Measurements from ENCODE around the gene CELA3A.
"Not testable (repeated sequence)": the region's sequence is repeated elsewhere in the genome, so short reads cannot be mapped to it uniquely, and the experiment has no call there.

Gene CELA3A

GRCh38 chr1:21980515-21981220 is 20.8 kb upstream of the CELA3A start:
- H3K4me1 ChIP-seq (ENCODE audit: insufficient read depth, poor library complexity, severe bottlenecking); H3K4me3 ChIP-seq (ENCODE audit: severe bottlenecking); ATAC-seq (ENCODE audit: low read depth): not testable (repeated sequence)

GRCh38 chr1:21981253-21981652 is 20.2 kb upstream of the CELA3A start:
- not testable (repeated sequence) for H3K4me1 ChIP-seq (ENCODE audit: insufficient read depth, poor library complexity, severe bottlenecking); ATAC-seq (ENCODE audit: low read depth); H3K36me3 ChIP-seq (ENCODE audit: low read depth)

More at GRCh38 chr1:21980515-21981220, 20.8 kb upstream of the CELA3A start:
- not testable (repeated sequence) for DNase-seq (ENCODE audit: low spot score); H3K27ac ChIP-seq (ENCODE audit: poor library complexity, severe bottlenecking); H3K9me3 ChIP-seq (ENCODE audit: severe bottlenecking); H3K36me3 ChIP-seq (ENCODE audit: low read depth); H3K27me3 ChIP-seq (ENCODE audit: insufficient read depth, poor library complexity, severe bottlenecking)

GRCh38 chr1:21982122-21982521 is 19.3 kb upstream of the CELA3A start:
- H3K4me1 ChIP-seq (ENCODE audit: insufficient read depth, poor library complexity, severe bottlenecking); H3K27me3 ChIP-seq (ENCODE audit: insufficient read depth, poor library complexity, severe bottlenecking); DNase-seq (ENCODE audit: low spot score); H3K4me3 ChIP-seq (ENCODE audit: severe bottlenecking); H3K27ac ChIP-seq (ENCODE audit: poor library complexity, severe bottlenecking); H3K36me3 ChIP-seq (ENCODE audit: low read depth); H3K9me3 ChIP-seq (ENCODE audit: severe bottlenecking): not testable (repeated sequence)
- ATAC-seq (ENCODE audit: low read depth): peak; percentile 46; the same call in 1 of the 3 replicates

More at GRCh38 chr1:21981253-21981652, 20.2 kb upstream of the CELA3A start:
- H3K27me3 ChIP-seq (ENCODE audit: insufficient read depth, poor library complexity, severe bottlenecking); H3K9me3 ChIP-seq (ENCODE audit: severe bottlenecking); H3K4me3 ChIP-seq (ENCODE audit: severe bottlenecking); H3K27ac ChIP-seq (ENCODE audit: poor library complexity, severe bottlenecking); DNase-seq (ENCODE audit: low spot score): not testable (repeated sequence)

- ATAC-seq (ENCODE audit: low read depth); H3K27ac ChIP-seq (ENCODE audit: poor library complexity, severe bottlenecking); H3K4me3 ChIP-seq (ENCODE audit: severe bottlenecking); H3K4me1 ChIP-seq (ENCODE audit: insufficient read depth, poor library complexity, severe bottlenecking); H3K36me3 ChIP-seq (ENCODE audit: low read depth); H3K27me3 ChIP-seq (ENCODE audit: insufficient read depth, poor library complexity, severe bottlenecking); DNase-seq (ENCODE audit: low spot score); H3K9me3 ChIP-seq (ENCODE audit: severe bottlenecking): not testable (repeated sequence)
These were observed 17.9 kb upstream of the CELA3A start for GRCh38 chr1:21983539-21983938.

- H3K4me1 ChIP-seq (ENCODE audit: insufficient read depth, poor library complexity, severe bottlenecking); H3K9me3 ChIP-seq (ENCODE audit: severe bottlenecking); H3K27me3 ChIP-seq (ENCODE audit: insufficient read depth, poor library complexity, severe bottlenecking); H3K27ac ChIP-seq (ENCODE audit: poor library complexity, severe bottlenecking); H3K36me3 ChIP-seq (ENCODE audit: low read depth); H3K4me3 ChIP-seq (ENCODE audit: severe bottlenecking); DNase-seq (ENCODE audit: low spot score); ATAC-seq (ENCODE audit: low read depth): not testable (repeated sequence)
These were observed 15.6 kb upstream of the CELA3A start for GRCh38 chr1:21985893-21986292.

- not testable (repeated sequence) for H3K36me3 ChIP-seq (ENCODE audit: low read depth); DNase-seq (ENCODE audit: low spot score); H3K4me3 ChIP-seq (ENCODE audit: severe bottlenecking); ATAC-seq (ENCODE audit: low read depth); H3K27ac ChIP-seq (ENCODE audit: poor library complexity, severe bottlenecking); H3K9me3 ChIP-seq (ENCODE audit: severe bottlenecking); H3K27me3 ChIP-seq (ENCODE audit: insufficient read depth, poor library complexity, severe bottlenecking); H3K4me1 ChIP-seq (ENCODE audit: insufficient read depth, poor library complexity, severe bottlenecking)
These were observed 15.1 kb upstream of the CELA3A start for GRCh38 chr1:21986386-21986785.

- ATAC-seq (ENCODE audit: low read depth); H3K4me1 ChIP-seq (ENCODE audit: insufficient read depth, poor library complexity, severe bottlenecking); H3K4me3 ChIP-seq (ENCODE audit: severe bottlenecking); DNase-seq (ENCODE audit: low spot score); H3K9me3 ChIP-seq (ENCODE audit: severe bottlenecking); H3K27ac ChIP-seq (ENCODE audit: poor library complexity, severe bottlenecking); H3K36me3 ChIP-seq (ENCODE audit: low read depth); H3K27me3 ChIP-seq (ENCODE audit: insufficient read depth, poor library complexity, severe bottlenecking): not testable (repeated sequence)
These were observed 11.6 kb upstream of the CELA3A start for GRCh38 chr1:21989672-21990393.

GRCh38 chr1:21992186-21992585 is 9.3 kb upstream of the CELA3A start:
- DNase-seq (ENCODE audit: low spot score); H3K36me3 ChIP-seq (ENCODE audit: low read depth); H3K27me3 ChIP-seq (ENCODE audit: insufficient read depth, poor library complexity, severe bottlenecking); H3K4me3 ChIP-seq (ENCODE audit: severe bottlenecking); H3K9me3 ChIP-seq (ENCODE audit: severe bottlenecking); ATAC-seq (ENCODE audit: low read depth); H3K4me1 ChIP-seq (ENCODE audit: insufficient read depth, poor library complexity, severe bottlenecking); H3K27ac ChIP-seq (ENCODE audit: poor library complexity, severe bottlenecking): not testable (repeated sequence)

- H3K36me3 ChIP-seq (ENCODE audit: low read depth); ATAC-seq (ENCODE audit: low read depth); H3K27me3 ChIP-seq (ENCODE audit: insufficient read depth, poor library complexity, severe bottlenecking); H3K4me3 ChIP-seq (ENCODE audit: severe bottlenecking); H3K4me1 ChIP-seq (ENCODE audit: insufficient read depth, poor library complexity, severe bottlenecking); H3K27ac ChIP-seq (ENCODE audit: poor library complexity, severe bottlenecking); DNase-seq (ENCODE audit: low spot score); H3K9me3 ChIP-seq (ENCODE audit: severe bottlenecking): not testable (repeated sequence)
These were observed 6.7 kb upstream of the CELA3A start for GRCh38 chr1:21994716-21995115.

- not testable (repeated sequence) for H3K27me3 ChIP-seq (ENCODE audit: insufficient read depth, poor library complexity, severe bottlenecking); H3K9me3 ChIP-seq (ENCODE audit: severe bottlenecking); H3K27ac ChIP-seq (ENCODE audit: poor library complexity, severe bottlenecking); H3K36me3 ChIP-seq (ENCODE audit: low read depth); H3K4me3 ChIP-seq (ENCODE audit: severe bottlenecking); DNase-seq (ENCODE audit: low spot score); H3K4me1 ChIP-seq (ENCODE audit: insufficient read depth, poor library complexity, severe bottlenecking); ATAC-seq (ENCODE audit: low read depth)
These were observed 4.8 kb upstream of the CELA3A start for GRCh38 chr1:21996663-21996970.

- not testable (repeated sequence) for H3K27me3 ChIP-seq (ENCODE audit: insufficient read depth, poor library complexity, severe bottlenecking); H3K9me3 ChIP-seq (ENCODE audit: severe bottlenecking); ATAC-seq (ENCODE audit: low read depth); DNase-seq (ENCODE audit: low spot score); H3K27ac ChIP-seq (ENCODE audit: poor library complexity, severe bottlenecking); H3K4me1 ChIP-seq (ENCODE audit: insufficient read depth, poor library complexity, severe bottlenecking); H3K4me3 ChIP-seq (ENCODE audit: severe bottlenecking); H3K36me3 ChIP-seq (ENCODE audit: low read depth)
These were observed 3.4 kb upstream of the CELA3A start for GRCh38 chr1:21997891-21998623.

Measured in RWPE2 (cell line).